Stimulated activated CD4-positive, alpha-beta T cell treated with anti-CD3 and anti-CD28 coated beads, TNF-alpha, amount 100 ng/mL, for 1 hour (primary cell): ENCODE measurements around the gene TAF12.
"Not testable (repeated sequence)": the region's sequence is repeated elsewhere in the genome, so short reads cannot be mapped to it uniquely, and the experiment has no call there.

ENCODE experiments used
- DNase-seq, 3 donors: peaks; one replicate each; pipeline ENCODE4 v3.0.0-alpha.2; 2020; ENCODE audit warnings: low read depth in 3 of 3, low spot score in 1 of 3

TAF12 gene

DNA sequence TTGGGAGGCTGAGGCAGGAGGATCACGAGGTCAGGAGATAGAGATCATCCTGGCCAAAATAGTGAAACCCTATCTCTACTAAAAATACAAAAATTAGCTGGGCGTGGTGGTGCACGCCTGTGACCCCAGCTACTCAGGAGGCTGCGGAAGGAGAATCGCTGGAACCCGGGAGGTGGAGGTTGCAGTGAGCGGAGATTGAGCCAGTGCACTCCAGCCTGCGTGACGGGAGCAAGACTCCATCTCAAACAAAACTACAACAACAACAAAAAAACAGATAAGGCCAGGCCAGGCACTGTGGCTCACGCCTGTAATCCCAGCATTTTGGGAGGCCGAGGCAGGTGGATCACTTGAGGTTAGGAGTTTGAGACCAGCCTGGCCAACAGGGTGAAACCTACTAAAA, 2.5 kb upstream of the TAF12 start:
- DNase-seq, result not testable (repeated sequence)

- no peak for DNase-seq
Measured at GRCh38 chr1:28644494-28644893, 1.6 kb upstream of the TAF12 start.

- no peak for DNase-seq
Measured at GRCh38 chr1:28642056-28642846, 616 bp downstream of the TAF12 start.

DNA sequence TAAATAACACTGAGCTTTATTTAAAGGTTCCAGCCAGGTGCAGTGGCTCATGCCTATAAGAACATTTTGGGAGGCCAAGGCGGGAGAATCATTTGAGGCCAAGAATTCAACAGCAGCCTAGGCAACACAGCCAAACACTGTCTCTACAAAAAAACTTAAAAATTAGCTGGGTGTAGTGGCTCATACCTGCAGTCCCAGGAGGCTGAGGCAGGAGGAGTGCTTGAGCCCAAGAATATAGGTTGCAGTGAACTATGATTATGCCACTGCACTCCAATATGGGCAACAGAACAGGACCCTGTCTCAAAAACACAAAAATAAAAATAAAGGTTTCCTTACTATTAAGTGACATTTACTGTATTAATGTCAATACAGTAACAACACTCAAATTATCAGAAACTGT, 2.1 kb downstream of the TAF12 start:
- DNase-seq, result no peak

GRCh38 chr1:28632560-28632959, 10.3 kb downstream of the TAF12 start:
- DNase-seq, result no peak

DNA sequence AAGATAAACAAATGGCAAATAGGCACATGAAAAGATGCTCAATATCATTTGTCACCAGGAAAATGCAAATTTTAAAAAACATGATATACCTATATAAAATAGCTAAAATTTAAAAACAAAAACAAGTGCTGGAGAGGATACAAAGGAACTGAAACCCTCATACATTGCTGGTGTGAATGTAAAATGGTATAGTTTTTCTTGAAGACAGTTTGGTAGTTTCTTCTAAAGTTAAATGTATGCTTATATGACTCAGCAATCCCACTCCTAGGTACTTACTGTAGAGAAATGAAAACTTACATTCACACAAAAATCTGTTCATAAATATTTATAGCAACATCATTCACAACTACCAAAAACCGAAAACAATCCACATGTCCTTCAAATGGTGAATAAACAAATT, 11.2 kb downstream of the TAF12 start:
- no peak for DNase-seq

- no peak for DNase-seq
Measured at GRCh38 chr1:28613175-28613574, 29.7 kb downstream of the TAF12 start.

DNA sequence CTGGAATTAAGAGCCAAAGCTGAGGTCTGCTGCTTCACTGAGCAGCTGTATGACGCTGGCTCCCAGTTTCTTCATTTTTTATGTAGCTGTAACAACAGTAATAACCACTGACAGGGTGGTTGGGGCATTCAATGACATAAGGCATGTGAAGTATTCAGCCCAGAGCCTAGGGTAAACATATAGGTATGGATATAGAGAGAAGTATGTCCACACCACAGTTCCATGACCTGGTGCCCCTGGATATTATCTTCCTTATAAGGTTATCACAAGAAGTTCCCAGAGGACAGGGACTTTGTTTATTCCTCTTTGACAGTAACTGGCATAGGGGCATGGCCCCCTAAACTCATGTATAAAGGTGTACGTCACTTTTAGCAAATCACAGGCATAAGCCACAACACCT, 36.1 kb downstream of the TAF12 start:
- DNase-seq, result no peak

DNA sequence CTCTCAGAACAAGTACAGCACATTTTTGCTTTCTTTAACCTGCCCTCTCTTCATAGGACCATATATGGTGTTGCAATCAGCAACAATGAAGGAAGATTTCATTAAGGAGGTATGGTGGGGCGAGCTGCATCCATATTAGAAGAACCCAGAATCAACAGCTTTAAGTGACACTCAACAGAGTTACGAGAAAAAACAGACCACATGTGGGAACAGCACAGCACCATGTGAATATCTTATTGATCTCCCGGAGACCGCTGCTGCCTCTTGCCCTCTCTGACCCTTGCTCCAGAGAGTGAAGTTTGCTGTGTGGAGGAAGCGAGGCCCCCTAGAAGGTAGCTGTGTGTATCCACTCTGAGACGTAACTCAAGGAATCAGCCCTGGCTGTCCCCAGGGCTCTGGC, 37.9 kb downstream of the TAF12 start:
- DNase-seq, result no peak

DNA sequence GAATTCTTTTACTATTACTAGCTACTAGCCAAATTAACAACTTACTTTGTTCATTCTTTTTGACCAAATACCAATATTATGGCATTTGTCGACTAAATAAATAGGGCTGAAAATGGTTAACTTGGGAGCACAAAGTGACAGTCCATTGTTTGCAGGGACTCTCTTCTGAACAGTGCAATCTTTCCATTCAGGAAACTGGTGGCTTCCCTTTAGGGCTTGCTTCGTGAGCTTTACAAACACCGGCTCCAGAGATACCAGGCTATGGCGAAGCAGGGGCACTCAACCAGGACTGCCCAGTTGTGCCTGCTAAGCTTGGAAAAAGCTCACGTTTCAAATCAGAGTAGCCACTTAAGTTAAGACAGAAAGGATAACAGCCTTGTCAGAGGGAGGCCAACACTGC, 38.5 kb downstream of the TAF12 start:
- DNase-seq, result no peak

GRCh38 chr1:28602536-28603439, 40.1 kb downstream of the TAF12 start:
- DNase-seq, result no peak

GRCh38 chr1:28601696-28602095, 41.2 kb downstream of the TAF12 start:
- DNase-seq, result no peak

- DNase-seq, result not testable (repeated sequence)
Measured at GRCh38 chr1:28596276-28596675, 46.6 kb downstream of the TAF12 start.

DNA sequence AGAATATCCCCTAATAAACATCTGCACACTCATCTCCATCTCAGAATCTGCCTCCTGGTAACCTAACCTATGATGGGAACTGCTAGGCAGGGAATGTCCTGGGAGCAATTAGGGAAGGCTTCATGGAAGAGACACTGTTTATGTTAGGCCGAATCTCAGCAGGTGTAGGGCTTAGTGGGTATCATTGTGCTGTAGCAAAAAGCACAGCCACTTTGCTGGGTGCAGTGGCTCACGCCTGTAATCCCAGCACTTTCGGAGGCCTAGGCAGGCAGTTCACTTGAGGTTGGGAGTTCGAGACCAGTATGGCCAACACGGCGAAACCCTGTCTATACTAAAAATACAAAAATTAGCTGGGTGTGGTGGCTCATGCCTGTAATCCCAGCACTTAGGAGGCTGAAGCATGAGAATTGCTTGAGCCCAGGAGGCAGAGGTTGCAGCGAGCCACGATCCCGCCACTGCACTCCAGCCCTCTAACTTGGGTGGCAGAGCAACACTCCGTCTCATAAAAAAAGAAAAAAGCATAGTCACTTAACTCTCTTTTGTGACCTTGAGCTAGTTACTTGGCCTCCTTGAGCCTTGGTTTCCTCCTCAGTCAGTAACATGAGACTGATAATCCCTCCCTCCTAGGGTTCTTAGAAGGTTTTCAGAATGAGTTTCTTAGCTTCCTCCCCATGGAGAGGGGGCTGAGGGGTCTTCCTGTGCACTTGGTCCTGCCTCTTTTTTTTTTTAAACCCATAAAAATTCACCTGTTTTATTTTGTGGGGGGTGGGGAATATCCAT, 47.3 kb downstream of the TAF12 start:
- no peak for DNase-seq

DNA sequence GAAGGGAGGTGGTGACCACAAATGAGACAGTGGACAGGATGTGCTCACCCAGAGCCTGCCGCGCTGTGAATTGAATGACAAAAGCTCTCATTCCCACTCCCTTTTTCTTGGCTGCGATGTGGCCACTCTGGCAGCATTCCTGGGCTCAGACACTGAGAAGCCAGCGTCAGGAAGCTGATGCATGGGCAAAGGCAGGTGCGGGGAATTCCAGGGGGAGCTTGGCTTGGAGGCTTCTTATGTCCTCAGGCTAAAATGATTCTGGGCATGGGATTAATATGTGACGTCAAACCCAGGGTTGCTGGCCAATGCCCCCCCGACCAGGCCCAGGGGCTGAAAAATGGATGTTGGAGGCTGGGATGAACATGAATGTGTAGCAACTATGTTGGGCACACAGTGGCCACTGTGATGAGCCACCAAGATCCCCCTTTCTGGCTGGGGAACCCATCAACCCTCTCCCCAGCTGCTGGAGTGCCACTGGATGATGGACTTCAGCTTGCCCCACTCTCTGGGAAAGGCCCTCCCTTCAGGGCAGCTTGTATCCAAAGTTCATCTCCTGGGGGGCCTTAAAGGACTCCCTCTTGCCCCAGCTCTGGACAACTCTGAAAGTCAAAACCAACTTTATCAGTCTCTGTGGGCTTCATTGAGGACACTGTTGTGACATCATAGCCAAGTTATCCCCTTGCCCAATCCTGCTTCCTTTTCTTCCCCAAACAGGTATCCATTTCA, 48.0 kb downstream of the TAF12 start:
- DNase-seq, result not testable (repeated sequence)

- not testable (repeated sequence) for DNase-seq
Measured at GRCh38 chr1:28593988-28594356, 48.9 kb downstream of the TAF12 start.

- DNase-seq, result no peak
Measured at GRCh38 chr1:28592321-28593071, 50.4 kb downstream of the TAF12 start.

DNA sequence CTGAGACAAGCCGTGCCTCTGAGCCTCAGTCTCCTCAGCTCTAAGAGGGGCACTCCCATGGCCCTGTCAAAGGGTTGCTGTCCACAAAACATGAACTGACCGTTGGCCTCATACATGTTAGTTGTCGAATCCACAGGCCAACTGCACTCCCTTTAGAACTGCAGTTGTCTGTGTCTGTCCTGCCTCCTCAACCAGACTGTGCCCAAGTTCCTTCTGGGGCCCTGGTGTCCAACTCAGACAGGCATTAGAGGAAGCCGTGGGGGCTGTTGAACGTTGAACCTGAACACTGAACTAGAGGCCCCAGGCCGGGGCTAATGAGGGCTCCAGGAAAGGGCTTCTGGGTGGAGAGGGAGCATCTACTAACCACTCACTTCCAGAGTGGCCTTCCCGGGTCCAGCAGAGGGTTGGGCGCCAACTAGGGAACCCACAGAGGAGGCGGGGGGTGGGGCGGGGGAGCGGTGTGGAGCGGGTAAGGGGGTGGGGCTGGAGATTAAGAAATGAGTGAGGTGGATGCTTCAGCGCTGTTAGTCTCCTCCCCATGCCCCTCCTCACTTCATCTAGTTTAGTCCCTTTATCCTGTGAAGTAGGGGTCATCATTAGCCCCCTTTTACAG, 51.1 kb downstream of the TAF12 start, which contains the start of gene RAB42:
RAB42 (plus strand) TSS at position 558 of the 613 bp plus-strand sequence. CDS start 247 bp downstream, outside the sequence.
- DNase-seq, result no peak

- DNase-seq, result not testable (repeated sequence)
Measured at GRCh38 chr1:28586585-28587391, 56.1 kb downstream of the TAF12 start.
